ENCODE results near the gene OR5P2.
"Not testable (repeated sequence)": the region's sequence is repeated elsewhere in the genome, so short reads cannot be mapped to it uniquely, and the experiment has no call there.

Gene OR5P2

GRCh38 chr11:7793233-7793632 is 3.5 kb downstream of the OR5P2 start:
- no peak for DNase-seq (ENCODE audit: insufficient read length, low spot score)
- TF ChIP-seq SPI1 (IDR thresholded peaks at IDR 0.05; ENCODE audit: low read depth, low read length), result no peak
- TF ChIP-seq TAF1 (IDR thresholded peaks at IDR 0.05; ENCODE audit: low read depth, low read length), result no peak
- no peak for TF ChIP-seq POLR2A (IDR thresholded peaks at IDR 0.05; ENCODE audit: low read depth, low read length)
- TF ChIP-seq PAX5 (IDR thresholded peaks at IDR 0.05; ENCODE audit: insufficient read depth, low read length, severe bottlenecking), result no peak
- no peak for TF ChIP-seq POLR2AphosphoS5 (IDR thresholded peaks at IDR 0.05; ENCODE audit: low read depth, low read length)
- TF ChIP-seq POU2F2 (IDR thresholded peaks at IDR 0.05; ENCODE audit: low read depth, low read length), result no peak
- FAIRE-seq, result no peak

- TF ChIP-seq TAF1 (IDR thresholded peaks at IDR 0.05; ENCODE audit: low read depth, low read length) (no peak), POLR2AphosphoS5 (IDR thresholded peaks at IDR 0.05; ENCODE audit: low read depth, low read length) (no peak), POLR2A (IDR thresholded peaks at IDR 0.05; ENCODE audit: low read depth, low read length) (no peak), POU2F2 (IDR thresholded peaks at IDR 0.05; ENCODE audit: low read depth, low read length) (no peak)
- FAIRE-seq, result no peak
- DNase-seq (ENCODE audit: insufficient read length, low spot score), result no peak
Observed at GRCh38 chr11:7787239-7787638, 9.5 kb downstream of the OR5P2 start.

DNA sequence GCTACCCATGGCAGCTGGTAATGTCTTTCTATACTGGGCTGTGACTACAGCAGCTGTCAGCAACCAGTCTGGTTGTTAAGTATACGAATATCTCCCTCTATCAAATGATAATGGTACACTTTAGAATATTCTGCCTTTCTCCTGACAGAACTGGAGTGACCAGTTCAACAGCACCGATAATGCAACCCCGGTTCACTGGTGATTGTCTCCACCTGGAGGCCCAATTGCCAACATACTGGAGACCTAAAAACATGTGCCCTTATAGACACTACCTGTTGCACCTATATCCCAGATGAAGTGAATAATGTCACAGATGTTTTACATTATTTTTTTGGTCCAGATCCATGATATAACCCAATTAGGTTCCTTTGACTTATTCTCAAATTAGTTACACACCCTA is 21.1 kb downstream of the OR5P2 start:
- DNase-seq (ENCODE audit: insufficient read length, low spot score) (no peak), FAIRE-seq (no peak)
- TF ChIP-seq POLR2AphosphoS5 (IDR thresholded peaks at IDR 0.05; ENCODE audit: low read depth, low read length) (no peak), SPI1 (IDR thresholded peaks at IDR 0.05; ENCODE audit: low read depth, low read length) (no peak), POU2F2 (IDR thresholded peaks at IDR 0.05; ENCODE audit: low read depth, low read length) (no peak)

DNA sequence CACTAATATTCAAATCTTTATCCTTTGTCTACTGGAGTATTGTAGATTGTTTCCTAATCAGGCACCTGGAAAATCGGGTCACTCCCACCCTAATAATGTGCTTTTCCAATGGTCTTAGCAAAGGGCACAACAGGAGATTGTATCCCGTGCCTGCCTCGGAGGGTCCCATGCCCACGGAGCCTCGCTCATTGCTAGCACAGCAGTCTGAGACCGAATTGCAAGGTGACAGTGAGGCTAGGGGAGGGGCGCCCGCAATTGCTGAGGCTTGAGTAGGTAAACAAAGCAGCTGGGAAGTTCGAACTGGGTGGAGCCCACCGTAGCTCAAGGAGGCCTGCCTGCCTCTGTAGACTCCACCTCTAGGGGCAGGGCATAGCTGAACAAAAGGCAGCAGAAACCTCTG is 32.4 kb downstream of the OR5P2 start:
- not testable (repeated sequence) for DNase-seq (ENCODE audit: insufficient read length, low spot score); FAIRE-seq

DNA sequence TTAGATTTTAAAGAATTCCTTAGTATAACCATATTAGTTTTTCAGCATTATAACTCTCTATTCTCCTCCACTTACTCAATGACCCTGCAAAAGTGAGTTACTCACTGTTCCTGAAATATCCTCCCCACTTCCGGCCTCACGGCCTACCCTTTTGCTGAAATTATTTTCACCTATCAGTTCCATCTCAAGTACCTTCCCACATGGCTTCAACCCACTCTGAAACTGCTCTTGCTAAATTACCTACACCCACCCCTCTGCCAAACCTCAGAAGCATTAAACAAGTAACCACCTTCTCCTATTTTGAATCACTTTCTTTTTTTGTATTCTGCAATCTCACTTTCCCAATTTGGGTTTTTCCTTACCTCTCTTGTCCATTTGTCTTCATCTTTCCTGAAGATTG is 37.7 kb downstream of the OR5P2 start:
- FAIRE-seq (no peak), DNase-seq (ENCODE audit: insufficient read length, low spot score) (no peak)
- TF ChIP-seq POU2F2 (IDR thresholded peaks at IDR 0.05; ENCODE audit: low read depth, low read length) (no peak), POLR2AphosphoS5 (IDR thresholded peaks at IDR 0.05; ENCODE audit: low read depth, low read length) (no peak), PAX5 (IDR thresholded peaks at IDR 0.05; ENCODE audit: insufficient read depth, low read length, severe bottlenecking) (no peak), SPI1 (IDR thresholded peaks at IDR 0.05; ENCODE audit: low read depth, low read length) (no peak), POLR2A (IDR thresholded peaks at IDR 0.05; ENCODE audit: low read depth, low read length) (no peak), TAF1 (IDR thresholded peaks at IDR 0.05; ENCODE audit: low read depth, low read length) (no peak)

GRCh38 chr11:7749456-7749855 is 47.3 kb downstream of the OR5P2 start:
- DNase-seq (ENCODE audit: insufficient read length, low spot score), result no peak
- no peak for FAIRE-seq
- TF ChIP-seq SPI1 (IDR thresholded peaks at IDR 0.05; ENCODE audit: low read depth, low read length) (no peak), PAX5 (IDR thresholded peaks at IDR 0.05; ENCODE audit: insufficient read depth, low read length, severe bottlenecking) (no peak), TAF1 (IDR thresholded peaks at IDR 0.05; ENCODE audit: low read depth, low read length) (no peak), POLR2A (IDR thresholded peaks at IDR 0.05; ENCODE audit: low read depth, low read length) (no peak), POU2F2 (IDR thresholded peaks at IDR 0.05; ENCODE audit: low read depth, low read length) (no peak), POLR2AphosphoS5 (IDR thresholded peaks at IDR 0.05; ENCODE audit: low read depth, low read length) (no peak)
